Activated naive CD4-positive, alpha-beta T cell treated with anti-CD3 and anti-CD28 coated beads, Interleukin-2, amount 50 U/mL, for 72 hours (primary cell): ENCODE results near the gene DDX39B. TPM values are rescaled to one million over a fixed set of nuclear protein-coding genes. Genes with fewer than 3 reads are reported as not detected.
A peak's percentile ranks its signal among the peaks of the same experiment; 100 is the strongest.
"Not testable (repeated sequence)": the region's sequence is repeated elsewhere in the genome, so short reads cannot be mapped to it uniquely, and the experiment has no call there.

ENCODE experiments used
- ATAC-seq, 2 donors: fragments of 150-1000 bp; cut with Tn5 transposase; 2 replicates each; pipeline ENCODE4 v1.10.0; 2021; ENCODE audit warnings: mild to moderate bottlenecking in 2 of 2, moderate library complexity in 2 of 2
- DNase-seq, 2 donors: peaks; one replicate each; pipeline ENCODE4 v3.0.0; 2021 to 2022; ENCODE audit warnings: low spot score in 2 of 2
- H3K27ac Mint-ChIP-seq, 2 donors: one replicate each; pipeline ENCODE4 v1.8.0; 2022; ENCODE audit warnings: mild to moderate bottlenecking in 2 of 2, mixed read lengths in 2 of 2
- H3K36me3 Mint-ChIP-seq, 2 donors: one replicate each; pipeline ENCODE4 v1.8.0; 2022; ENCODE audit warnings: mixed read lengths in 2 of 2
- H3K9me3 Mint-ChIP-seq, 2 donors: one replicate each; pipeline ENCODE4 v1.8.0; 2022; ENCODE audit warnings: mixed read lengths in 2 of 2
- total RNA-seq, 2 donors: library from RNA; stranded (reverse); gene quantifications; one replicate each; pipeline ENCODE4 v1.2.3, GENCODE V29; 2022

The DDX39B gene
- total RNA-seq, 2 donors from 2014 or later = 569 to 658 TPM

DNA sequence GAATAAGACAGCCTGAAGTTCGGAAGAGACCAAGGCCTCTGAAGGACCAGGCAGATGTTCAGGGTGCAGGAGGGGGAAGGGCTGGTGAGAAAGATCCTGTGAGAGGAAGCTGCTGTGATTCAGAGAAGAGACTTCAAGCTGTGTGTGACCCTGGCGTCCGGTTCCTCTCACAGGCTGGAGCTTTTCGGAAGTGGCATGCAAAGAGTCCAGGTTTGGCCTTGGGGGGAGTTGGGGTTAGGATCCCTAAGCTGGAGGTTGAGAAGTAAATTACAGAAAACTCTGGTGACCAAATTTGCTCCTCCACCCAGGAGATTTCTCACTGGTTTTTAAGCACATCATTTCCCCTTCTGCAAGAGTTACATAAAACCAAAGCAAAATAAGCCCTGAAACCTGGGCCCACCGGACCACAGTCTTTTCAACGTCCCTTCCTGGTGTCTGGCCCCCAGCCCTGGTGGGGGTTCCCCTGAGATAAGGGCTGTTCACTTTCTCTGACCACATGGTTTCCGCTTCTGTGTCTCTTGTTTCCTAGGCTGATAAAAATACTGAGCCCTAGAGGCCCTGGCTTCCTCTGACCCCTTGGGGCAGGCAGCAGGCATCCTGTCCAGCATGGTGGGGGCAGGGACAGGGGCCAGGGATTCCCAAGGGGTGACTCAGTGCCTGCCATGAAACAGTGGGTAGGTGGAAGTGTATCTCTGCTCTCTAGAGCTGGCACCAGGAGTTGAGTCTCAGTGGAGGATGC, 18.3 kb upstream of the DDX39B start:
- DNase-seq = peak in 1 of 2 donors; percentile 78
- H3K9me3 Mint-ChIP-seq = peaks cover 0 to 7% of the 10 kb centered on the region in 2 donors
- peak overlapping the region; percentile 85 to 90 for H3K27ac Mint-ChIP-seq
- ATAC-seq = peak; percentile 62 to 69
- H3K36me3 Mint-ChIP-seq = peaks cover 21 to 30% of the 10 kb centered on the region in 2 donors

DNA sequence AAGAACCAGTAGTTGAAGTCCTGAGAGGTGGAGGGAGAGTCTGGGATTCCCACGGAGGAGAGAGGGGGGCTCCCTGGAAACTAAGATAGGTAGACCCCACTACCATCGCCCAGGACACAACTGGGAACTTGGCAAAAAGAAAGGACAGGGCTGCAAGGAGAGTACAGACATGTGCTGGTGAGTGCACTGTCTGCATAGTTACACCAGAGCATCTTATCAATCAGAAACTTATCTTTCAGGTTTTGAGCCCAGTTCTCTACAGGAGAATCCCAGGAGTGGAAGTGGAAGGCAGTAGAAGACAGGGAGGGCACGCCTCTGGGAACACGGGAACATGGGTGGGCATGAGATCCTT, 17.8 kb upstream of the DDX39B start:
- Mint-ChIP-seq H3K27ac (peak overlapping the region; percentile 85 to 90), H3K36me3 (peaks cover 16 to 25% of the 10 kb centered on the region in 2 donors), H3K9me3 (peaks cover 0 to 7% of the 10 kb centered on the region in 2 donors)
- ATAC-seq = peak; percentile 4 to 41
- DNase-seq = no peak

DNA sequence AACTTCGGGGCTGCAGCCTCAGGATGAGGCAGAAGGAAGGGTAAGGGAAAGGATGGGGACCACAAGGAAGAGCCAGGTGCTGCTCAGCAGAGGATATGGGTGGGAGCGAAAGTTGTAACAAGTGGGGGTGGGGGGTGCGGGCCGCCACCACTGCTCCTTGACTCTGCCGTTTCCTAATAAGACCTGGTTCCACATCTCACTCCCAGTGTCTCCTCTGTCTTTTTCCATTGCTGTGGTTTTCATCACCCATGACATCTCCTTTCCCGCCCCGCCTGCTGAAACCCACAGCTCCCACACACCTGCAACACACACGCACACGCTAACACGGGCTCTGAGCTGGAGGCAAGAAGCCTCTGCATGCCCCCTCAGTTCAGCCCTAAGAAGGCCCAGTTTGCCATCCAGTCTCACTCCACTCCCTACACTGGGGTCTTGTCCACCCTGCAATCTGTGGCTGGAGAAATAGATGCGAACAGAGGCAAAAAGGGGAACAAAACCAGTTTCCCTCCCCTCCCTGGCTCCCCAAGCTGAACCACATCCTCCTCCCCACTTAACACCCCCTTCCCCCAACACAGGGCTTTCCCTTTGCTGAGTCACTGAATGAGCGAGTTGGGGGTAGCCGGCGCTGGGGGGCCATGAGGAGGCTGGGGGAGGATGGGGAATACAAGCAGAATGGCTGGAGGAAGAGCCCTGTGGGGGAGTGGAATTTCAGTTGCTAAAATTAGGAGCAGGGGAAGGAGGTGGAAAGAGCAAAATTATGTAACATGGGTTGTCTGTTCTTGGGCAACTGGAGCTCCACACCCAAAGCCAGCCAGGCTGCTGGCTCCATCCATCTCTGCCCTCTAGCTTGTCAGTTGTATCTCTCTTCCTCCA, 17.1 kb upstream of the DDX39B start:
- Mint-ChIP-seq H3K27ac (peak overlapping the region; percentile 85 to 90), H3K36me3 (peaks cover 13 to 22% of the 10 kb centered on the region in 2 donors), H3K9me3 (peaks cover 0 to 7% of the 10 kb centered on the region in 2 donors)
- ATAC-seq (peak; percentile 61 to 64), DNase-seq (peak in 1 of 2 donors; percentile 82)

DNA sequence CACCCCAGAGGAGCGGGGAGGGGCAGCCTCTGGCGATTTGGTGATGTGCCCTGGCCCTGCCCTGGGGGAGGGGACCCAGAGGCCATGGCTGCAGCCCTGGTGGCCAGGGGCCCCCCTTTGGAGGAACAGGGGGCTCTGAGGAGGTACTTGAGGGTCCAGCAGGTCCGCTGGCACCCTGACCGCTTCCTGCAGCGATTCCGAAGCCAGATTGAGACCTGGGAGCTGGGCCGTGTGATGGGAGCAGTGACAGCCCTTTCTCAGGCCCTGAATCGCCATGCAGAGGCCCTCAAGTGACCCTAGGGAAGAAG, 16.5 kb upstream of the DDX39B start:
- H3K27ac Mint-ChIP-seq = peak overlapping the region; percentile 20 to 85
- DNase-seq (no peak), ATAC-seq (no peak)
- peaks cover 9 to 20% of the 10 kb centered on the region in 2 donors for H3K36me3 Mint-ChIP-seq
- H3K9me3 Mint-ChIP-seq = peaks cover 0 to 7% of the 10 kb centered on the region in 2 donors

- ATAC-seq = no peak
- Mint-ChIP-seq H3K36me3 (peaks cover 9 to 24% of the 10 kb centered on the region in 2 donors), H3K9me3 (peaks cover 0 to 7% of the 10 kb centered on the region in 2 donors), H3K27ac (peak overlapping the region; percentile 20 to 85)
- no peak for DNase-seq
Measured at GRCh38 chr6:31557443-31558317, 15.9 kb upstream of the DDX39B start.

- Mint-ChIP-seq H3K9me3 (peaks cover 0 to 7% of the 10 kb centered on the region in 2 donors), H3K27ac (no peak overlapping the region), H3K36me3 (peaks cover 9 to 20% of the 10 kb centered on the region in 2 donors)
- DNase-seq (no peak), ATAC-seq (no peak)
Measured at GRCh38 chr6:31556307-31556706, 14.5 kb upstream of the DDX39B start.

DNA sequence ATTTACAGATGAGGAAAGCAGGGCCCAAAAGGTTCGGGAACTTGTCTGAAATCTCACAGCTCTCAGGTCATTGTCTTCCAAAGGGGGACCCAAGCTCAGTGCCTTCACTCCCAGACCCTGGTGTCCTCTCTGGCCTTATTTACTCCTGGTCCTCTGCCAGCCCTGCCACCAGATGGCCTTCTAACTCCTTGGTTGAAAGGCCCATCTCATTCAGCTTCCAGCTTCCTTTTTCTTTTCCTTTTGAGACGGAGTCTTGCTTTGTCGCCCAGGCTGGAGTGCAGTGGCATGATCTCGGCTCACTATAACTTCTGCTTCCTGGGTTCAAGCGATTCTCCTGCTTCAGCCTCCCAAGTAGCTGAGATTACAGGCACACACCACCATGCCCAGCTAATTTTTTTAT, 9.6 kb upstream of the DDX39B start:
- not testable (repeated sequence) for H3K36me3 Mint-ChIP-seq, H3K27ac Mint-ChIP-seq, ATAC-seq, H3K9me3 Mint-ChIP-seq
- peak in 1 of 2 donors; percentile 55 for DNase-seq

GRCh38 chr6:31548544-31548873, 6.7 kb upstream of the DDX39B start:
- ATAC-seq = no peak
- peaks cover 0 to 10% of the 10 kb centered on the region in 2 donors for H3K36me3 Mint-ChIP-seq
- no peak for DNase-seq
- no peaks in the 10 kb centered on the region for H3K9me3 Mint-ChIP-seq
- H3K27ac Mint-ChIP-seq = peak overlapping the region; percentile 34 to 87

DNA sequence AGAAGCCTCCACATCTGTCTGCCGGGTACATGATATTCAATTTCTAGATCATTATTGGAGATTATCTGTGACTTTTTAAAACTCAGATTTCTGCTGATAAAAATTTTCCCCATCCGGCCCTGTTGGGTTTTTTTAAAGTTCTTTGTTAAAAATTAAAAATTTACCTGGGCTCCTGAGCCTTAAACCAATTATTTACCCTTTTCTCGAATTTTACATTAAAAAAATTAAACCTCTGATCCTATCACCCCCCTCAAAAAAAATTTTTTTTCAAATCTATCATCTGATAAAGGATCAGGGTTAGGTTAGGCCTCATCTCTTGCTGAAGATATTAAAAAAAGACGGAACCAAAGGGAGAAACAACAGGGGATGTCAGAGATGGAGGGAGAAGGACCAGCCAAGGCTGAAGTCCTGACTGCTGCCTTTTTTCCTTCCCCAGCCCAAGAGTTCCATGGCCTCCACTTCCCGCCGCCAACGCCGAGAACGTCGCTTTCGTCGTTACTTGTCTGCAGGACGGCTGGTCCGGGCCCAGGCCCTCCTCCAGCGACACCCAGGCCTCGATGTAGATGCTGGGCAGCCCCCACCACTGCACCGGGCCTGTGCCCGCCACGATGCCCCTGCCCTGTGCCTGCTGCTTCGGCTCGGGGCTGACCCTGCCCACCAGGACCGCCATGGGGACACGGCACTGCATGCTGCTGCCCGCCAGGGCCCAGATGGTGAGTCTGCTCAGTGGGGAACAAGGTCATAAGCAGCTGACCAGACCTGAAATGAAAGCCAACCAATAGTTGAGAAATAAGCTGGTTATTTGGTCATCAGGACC, 6.1 kb upstream of the DDX39B start:
- no peak for ATAC-seq
- Mint-ChIP-seq H3K9me3 (no peaks in the 10 kb centered on the region), H3K36me3 (peaks cover 0 to 4% of the 10 kb centered on the region in 2 donors)

GRCh38 chr6:31546958-31547726, 5.3 kb upstream of the DDX39B start, which contains the start of gene NFKBIL1:
Gene NFKBIL1 (plus strand): TSS chr6:31547608. CDS start chr6:31547695, 87 bp downstream.
- no peaks in the 10 kb centered on the region for H3K9me3 Mint-ChIP-seq
- H3K27ac Mint-ChIP-seq = peak within 1 kb of the TSS; percentile 87 to 93
- H3K36me3 Mint-ChIP-seq = peaks cover 2 to 4% of the 10 kb centered on the region in 2 donors
- ATAC-seq = peak; percentile 90 to 92
- peak; percentile 87 to 88 for DNase-seq

More for the DNA sequence above, 6.1 kb upstream of the DDX39B start:
- no peak for DNase-seq
- H3K27ac Mint-ChIP-seq = peak overlapping the region; percentile 87 to 93

- ATAC-seq = peak; percentile 76
- Mint-ChIP-seq H3K9me3 (no peaks in the 10 kb centered on the region), H3K36me3 (peaks cover 9% of the 10 kb centered on the region in 2 donors), H3K27ac (peak within 1 kb of the TSS; percentile 87 to 93)
- DNase-seq = peak; percentile 90 to 95
Measured at GRCh38 chr6:31546339-31546957, 4.6 kb upstream of the DDX39B start, which contains the start of gene ATP6V1G2. Gene ATP6V1G2 (minus strand): TSS chr6:31546608. CDS start chr6:31546559, 49 bp downstream.

GRCh38 chr6:31545291-31545690, 3.5 kb upstream of the DDX39B start:
- peaks cover 20 to 21% of the 10 kb centered on the region in 2 donors for H3K36me3 Mint-ChIP-seq
- no peaks in the 10 kb centered on the region for H3K9me3 Mint-ChIP-seq
- DNase-seq (no peak), ATAC-seq (no peak)
- H3K27ac Mint-ChIP-seq = peak overlapping the region in 1 of 2 donors; percentile 1

GRCh38 chr6:31544676-31545075, 2.9 kb upstream of the DDX39B start:
- Mint-ChIP-seq H3K27ac (no peak overlapping the region), H3K36me3 (peaks cover 27% of the 10 kb centered on the region in 2 donors), H3K9me3 (no peaks in the 10 kb centered on the region)
- DNase-seq (no peak), ATAC-seq (no peak)

DNA sequence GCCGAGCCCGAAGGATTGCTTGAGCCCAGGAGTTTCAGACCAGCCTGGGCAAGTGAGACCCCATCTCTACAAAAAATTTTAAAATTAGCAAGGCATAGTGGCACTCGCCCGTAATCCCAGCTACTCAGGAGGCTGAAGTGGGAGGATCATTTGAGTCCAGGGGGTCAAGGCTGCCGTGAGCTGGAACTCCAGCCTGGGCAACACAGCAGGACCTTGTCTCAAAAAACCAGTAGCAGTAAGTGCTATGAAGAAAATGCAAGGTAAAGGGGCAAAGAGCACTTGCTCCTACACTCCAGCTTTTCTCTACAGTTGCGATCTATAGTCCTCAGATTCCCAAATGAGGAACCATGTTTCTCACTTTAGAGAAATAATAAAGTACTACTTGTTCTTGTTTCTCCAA, 1.8 kb upstream of the DDX39B start:
- Mint-ChIP-seq H3K27ac (peak overlapping the region in 1 of 2 donors; percentile 99), H3K9me3 (no peaks in the 10 kb centered on the region), H3K36me3 (peaks cover 37% of the 10 kb centered on the region in 2 donors)
- ATAC-seq (no peak), DNase-seq (no peak)
